DND-41 (cell line): Measurements from ENCODE around the gene GSC2.
A peak's percentile ranks its signal among the peaks of the same experiment; 100 is the strongest.

ENCODE experiments used
- ATAC-seq: fragments of 200-7000 bp; cut with Tn5 transposase; 3 replicates; pipeline ENCODE4 v1.9.1; 2021; ENCODE audit warnings: low read depth; ENCODE audit not compliant: insufficient read depth
- DNase-seq: peaks from one replicate; pipeline ENCODE4 v3.0.0-alpha.2; 2020
- H2AFZ ChIP-seq: 2 replicates; pipeline ENCODE4 v1.6.0; 2012; ENCODE audit warnings: low read depth, low read length
- H3K27ac ChIP-seq: 2 replicates; pipeline ENCODE4 v1.5.1; 2012; ENCODE audit warnings: low read length, inconsistent platforms
- H3K27me3 ChIP-seq: fragments of 200-600 bp; sonication (generic); 2 replicates; pipeline ENCODE4 v1.6.0; 2012; ENCODE audit warnings: low read length, mild to moderate bottlenecking, inconsistent platforms; ENCODE audit not compliant: insufficient read depth, poor library complexity
- H3K36me3 ChIP-seq: 2 replicates; pipeline ENCODE4 v1.5.1; 2012; ENCODE audit warnings: low read length, inconsistent platforms; ENCODE audit not compliant: insufficient read depth
- H3K4me1 ChIP-seq: 2 replicates; pipeline ENCODE4 v1.5.1; 2012; ENCODE audit warnings: mild to moderate bottlenecking, low read length; ENCODE audit not compliant: insufficient read depth
- H3K4me2 ChIP-seq: 2 replicates; pipeline ENCODE4 v1.6.0; 2012; ENCODE audit warnings: mild to moderate bottlenecking, moderate library complexity, low read length, inconsistent platforms; ENCODE audit not compliant: insufficient read depth
- H3K4me3 ChIP-seq, 2 experiments: fragments of 200-600 bp in 1 of 2; shearing (Covaris generic) in 1 of 2; 2 replicates each; pipeline ENCODE4 v1.5.1; 2012 to 2016; ENCODE audit warnings: inconsistent platforms in 2 of 2, low read length in 2 of 2, mild to moderate bottlenecking in 2 of 2, low read depth in 1 of 2, moderate library complexity in 1 of 2
- H3K79me2 ChIP-seq: 2 replicates; pipeline ENCODE4 v1.6.0; 2012; ENCODE audit warnings: low read length, inconsistent platforms; ENCODE audit not compliant: insufficient read depth
- H3K9ac ChIP-seq: 2 replicates; pipeline ENCODE4 v1.6.0; 2012; ENCODE audit warnings: low read depth, mild to moderate bottlenecking, inconsistent platforms, low read length, moderate library complexity
- H3K9me3 ChIP-seq: 2 replicates; pipeline ENCODE4 v1.5.1; 2012; ENCODE audit warnings: low read length, moderate library complexity, mild to moderate bottlenecking, inconsistent platforms; ENCODE audit not compliant: insufficient read depth, severe bottlenecking
- H4K20me1 ChIP-seq: 2 replicates; pipeline ENCODE4 v1.6.0; 2012; ENCODE audit warnings: low read length; ENCODE audit not compliant: insufficient read depth
- CTCF ChIP-seq: IDR thresholded peaks from 2 replicates; pipeline ENCODE4 v1.5.1; 2012; ENCODE audit warnings: borderline replicate concordance, low read length, moderate library complexity, mild to moderate bottlenecking; ENCODE audit not compliant: poor library complexity, severe bottlenecking; ENCODE audit errors: extremely low read depth
- EZH2 ChIP-seq: IDR thresholded peaks from 3 replicates; pipeline ENCODE4 v1.6.1; 2012; ENCODE audit warnings: borderline replicate concordance, low read depth, mild to moderate bottlenecking, moderate library complexity, low read length, inconsistent platforms; ENCODE audit not compliant: severe bottlenecking

The GSC2 gene

GRCh38 chr22:19143967-19144400, 6.1 kb downstream of the GSC2 start:
- Histone ChIP-seq H3K79me2 (peaks cover 22% of the 10 kb centered on the region), H2AFZ (peak overlapping the region; percentile 88), H3K27me3 (no peaks in the 10 kb centered on the region), H4K20me1 (peaks cover 12% of the 10 kb centered on the region), H3K4me2 (peak overlapping the region; percentile 99), H3K36me3 (peaks cover 36% of the 10 kb centered on the region), H3K4me3 (peak overlapping the region; percentile 89 to 96), H3K4me1 (peaks cover 20% of the 10 kb centered on the region), H3K9me3 (no peaks in the 10 kb centered on the region), H3K27ac (peak overlapping the region; percentile 64), H3K9ac (peak overlapping the region; percentile 74)
- peak; percentile 32 for DNase-seq
- TF ChIP-seq CTCF = no peak
- no peak for TF ChIP-seq EZH2
- no peak for ATAC-seq

GRCh38 chr22:19143212-19143611, 6.9 kb downstream of the GSC2 start:
- Histone ChIP-seq H3K36me3 (peaks cover 44% of the 10 kb centered on the region), H2AFZ (no peak overlapping the region), H3K9me3 (no peaks in the 10 kb centered on the region), H4K20me1 (peaks cover 16% of the 10 kb centered on the region), H3K9ac (peak overlapping the region; percentile 74), H3K79me2 (peaks cover 22% of the 10 kb centered on the region), H3K4me2 (peak overlapping the region; percentile 99), H3K27ac (no peak overlapping the region), H3K27me3 (no peaks in the 10 kb centered on the region), H3K4me3 (peak overlapping the region; percentile 89 to 96; a peak in 3 of 4 replicates), H3K4me1 (peaks cover 20% of the 10 kb centered on the region)
- no peak for DNase-seq
- no peak for TF ChIP-seq EZH2
- TF ChIP-seq CTCF = no peak
- no peak for ATAC-seq

GRCh38 chr22:19142394-19142793, 7.7 kb downstream of the GSC2 start:
- no peak overlapping the region for H3K27ac ChIP-seq
- H3K9me3 ChIP-seq = no peaks in the 10 kb centered on the region
- H4K20me1 ChIP-seq = peaks cover 24% of the 10 kb centered on the region
- no peak overlapping the region for H3K4me3 ChIP-seq
- H3K79me2 ChIP-seq = peaks cover 22% of the 10 kb centered on the region
- DNase-seq (no peak), ATAC-seq (no peak)
- H3K27me3 ChIP-seq = no peaks in the 10 kb centered on the region
- H3K4me2 ChIP-seq = no peak overlapping the region
- H3K4me1 ChIP-seq = peaks cover 20% of the 10 kb centered on the region
- H3K36me3 ChIP-seq = peaks cover 52% of the 10 kb centered on the region
- no peak for TF ChIP-seq CTCF
- TF ChIP-seq EZH2 = no peak
- no peak overlapping the region for H2AFZ ChIP-seq
- no peak overlapping the region for H3K9ac ChIP-seq

- Histone ChIP-seq H2AFZ (no peak overlapping the region), H4K20me1 (peaks cover 27% of the 10 kb centered on the region), H3K9ac (no peak overlapping the region), H3K4me1 (peaks cover 18% of the 10 kb centered on the region), H3K4me2 (no peak overlapping the region), H3K9me3 (no peaks in the 10 kb centered on the region), H3K79me2 (peaks cover 22% of the 10 kb centered on the region), H3K27me3 (no peaks in the 10 kb centered on the region), H3K4me3 (no peak overlapping the region), H3K27ac (no peak overlapping the region), H3K36me3 (peaks cover 74% of the 10 kb centered on the region)
- DNase-seq = no peak
- no peak for ATAC-seq
- TF ChIP-seq EZH2 = no peak
- no peak for TF ChIP-seq CTCF
These were observed 10.1 kb downstream of the GSC2 start for GRCh38 chr22:19139974-19140373.
